GM19099 (cell line): ENCODE measurements around the gene BAZ2A.

Source experiments
- POLR2A ChIP-seq: IDR thresholded peaks from 3 replicates; pipeline ENCODE4 v1.6.1; 2011; ENCODE audit warnings: low read depth; ENCODE audit not compliant: insufficient read length; ENCODE audit errors: extremely low read depth

Gene BAZ2A

GRCh38 chr12:56641219-56641618, 11.1 kb upstream of the BAZ2A start:
- TF ChIP-seq POLR2A = no peak

- no peak for TF ChIP-seq POLR2A
These were observed 7.5 kb upstream of the BAZ2A start for GRCh38 chr12:56637621-56638020.

- peak; percentile 29 for TF ChIP-seq POLR2A
These were observed 6.8 kb upstream of the BAZ2A start for GRCh38 chr12:56636675-56637540.

GRCh38 chr12:56635806-56636674, 5.9 kb upstream of the BAZ2A start:
- peak; percentile 58 for TF ChIP-seq POLR2A

GRCh38 chr12:56634837-56635791, 5.0 kb upstream of the BAZ2A start:
- peak; percentile 69 for TF ChIP-seq POLR2A

- TF ChIP-seq POLR2A = no peak
These were observed 4.2 kb upstream of the BAZ2A start for GRCh38 chr12:56634242-56634836.

- no peak for TF ChIP-seq POLR2A
These were observed 3.5 kb upstream of the BAZ2A start for GRCh38 chr12:56633468-56634241.

GRCh38 chr12:56632701-56633467, 2.8 kb upstream of the BAZ2A start:
- TF ChIP-seq POLR2A = no peak

GRCh38 chr12:56631790-56632700, 1.9 kb upstream of the BAZ2A start:
- TF ChIP-seq POLR2A = no peak

GRCh38 chr12:56629459-56630179, 507 bp downstream of the BAZ2A start:
- TF ChIP-seq POLR2A = peak; percentile 38
